HG03095 (cell line): Measurements from ENCODE around the gene DHRS2.
"Not testable (repeated sequence)": the region's sequence is repeated elsewhere in the genome, so short reads cannot be mapped to it uniquely, and the experiment has no call there.

Experiments used
- ATAC-seq: cut with Tn5 transposase; IDR thresholded peaks from one replicate; pipeline ENCODE4 v1.9.1; 2021; ENCODE audit warnings: moderate library complexity; ENCODE audit not compliant: unreplicated experiment

The DHRS2 gene

DNA sequence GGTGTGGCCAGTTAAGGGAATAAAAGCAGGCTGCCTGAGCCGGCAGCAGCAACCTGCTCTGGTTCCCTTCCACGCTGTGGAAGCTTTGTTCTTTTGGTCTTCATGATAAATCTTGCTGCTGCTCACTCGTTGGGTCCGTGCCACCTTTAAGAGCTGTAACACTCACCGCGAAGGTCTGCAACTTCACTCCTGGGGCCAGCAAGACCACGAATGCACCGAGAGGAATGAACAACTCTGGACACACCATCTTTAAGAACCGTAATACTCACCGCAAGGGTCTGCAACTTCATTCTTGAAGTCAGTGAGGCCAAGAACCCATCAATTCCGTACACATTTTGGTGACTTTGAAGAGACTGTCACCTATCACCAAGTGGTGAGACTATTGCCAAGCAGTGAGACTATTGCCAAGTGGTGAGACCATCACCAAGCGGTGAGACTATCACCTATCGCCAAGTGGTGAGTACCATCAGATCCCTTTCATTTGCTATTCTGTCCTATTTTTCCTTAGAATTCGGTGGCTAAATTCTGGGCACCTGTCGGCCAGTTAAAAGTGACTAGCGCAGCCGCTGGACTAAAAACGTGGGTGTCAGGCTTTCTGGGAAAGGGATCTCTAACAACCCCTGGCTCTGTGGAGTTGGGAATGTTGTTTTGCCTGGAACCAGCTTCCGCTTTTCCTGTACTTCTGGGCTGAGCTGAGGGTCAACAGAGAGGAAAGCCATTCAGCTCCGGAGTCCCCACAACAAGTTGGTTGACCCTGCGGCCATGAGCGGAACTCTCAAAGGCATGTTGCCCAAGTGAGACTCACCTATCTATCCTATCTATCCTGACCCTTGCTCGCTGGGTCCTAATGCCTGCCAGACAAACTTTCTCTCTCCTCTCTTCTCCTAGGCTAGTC, at the start of gene DHRS2:
DHRS2 (plus strand) TSS at position 48 of the 895 bp plus-strand sequence. CDS start 2,501 bp downstream, outside the sequence.
- ATAC-seq: no peak

- ATAC-seq: peak; percentile 95
Measured at GRCh38 chr14:23588884-23589598, 47.1 kb upstream of the DHRS2 start.

GRCh38 chr14:23589606-23590005, 46.6 kb upstream of the DHRS2 start:
- no peak for ATAC-seq

GRCh38 chr14:23590198-23590597, 46.0 kb upstream of the DHRS2 start:
- ATAC-seq: no peak

DNA sequence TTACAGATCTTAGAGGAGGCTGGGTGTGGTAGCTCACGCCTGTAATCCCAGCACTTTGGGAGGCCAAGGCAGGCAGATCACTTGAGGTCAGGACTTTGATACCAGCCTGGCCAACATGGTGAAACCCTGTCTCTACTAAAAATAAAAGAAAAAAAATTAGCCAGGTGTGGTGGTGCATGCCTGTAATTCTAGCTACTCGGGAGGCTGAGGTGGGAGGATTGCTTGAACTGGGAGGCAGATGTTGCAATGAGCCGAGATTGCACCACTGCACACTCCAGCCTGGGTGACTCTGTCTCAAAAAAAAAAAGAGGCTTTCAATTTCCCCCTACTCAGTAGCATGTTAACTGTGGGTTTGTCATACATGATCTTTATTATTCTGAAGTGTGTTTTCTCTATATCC, 42.0 kb upstream of the DHRS2 start:
- ATAC-seq: not testable (repeated sequence)

- no peak for ATAC-seq
Measured at GRCh38 chr14:23600322-23600707, 35.8 kb upstream of the DHRS2 start.

- no peak for ATAC-seq
Measured at GRCh38 chr14:23600806-23601205, 35.4 kb upstream of the DHRS2 start.

DNA sequence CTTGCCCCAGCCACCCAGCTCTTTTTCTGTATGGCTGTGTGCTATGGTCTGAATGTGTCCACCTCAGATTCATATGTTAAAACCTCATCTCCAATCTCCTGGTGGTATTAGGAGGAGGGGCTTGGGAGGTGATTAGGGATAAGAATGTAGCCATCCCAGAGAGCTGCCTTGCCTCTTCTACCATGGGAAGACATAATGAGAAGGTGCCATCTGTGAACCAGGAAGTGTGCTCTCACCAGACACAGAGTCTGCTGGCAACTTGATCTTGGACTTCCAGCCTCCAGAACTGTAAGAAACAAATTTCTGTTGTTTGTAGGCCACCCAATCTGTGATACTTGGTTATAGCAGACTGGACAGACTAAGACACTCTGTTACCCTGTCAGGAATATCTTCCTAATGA, 34.7 kb upstream of the DHRS2 start:
- no peak for ATAC-seq

DNA sequence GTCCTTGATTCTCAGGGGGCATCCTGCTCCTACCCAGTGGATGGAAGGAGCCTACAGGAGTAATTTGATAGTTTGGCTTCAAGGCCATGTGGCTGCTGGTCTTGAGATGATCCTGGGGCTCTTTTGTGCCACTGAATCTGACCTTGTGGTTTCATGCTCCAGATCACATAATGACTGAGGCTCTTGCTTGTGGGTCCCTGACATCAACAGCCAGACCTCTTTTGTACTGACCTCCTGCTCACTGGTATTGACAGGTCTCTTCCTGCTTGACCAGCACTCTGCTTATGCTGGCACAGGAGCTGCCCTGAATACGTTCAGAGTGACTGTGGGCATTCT, 34.4 kb upstream of the DHRS2 start:
- no peak for ATAC-seq

GRCh38 chr14:23602181-23603095, 33.7 kb upstream of the DHRS2 start:
- ATAC-seq: no peak

DNA sequence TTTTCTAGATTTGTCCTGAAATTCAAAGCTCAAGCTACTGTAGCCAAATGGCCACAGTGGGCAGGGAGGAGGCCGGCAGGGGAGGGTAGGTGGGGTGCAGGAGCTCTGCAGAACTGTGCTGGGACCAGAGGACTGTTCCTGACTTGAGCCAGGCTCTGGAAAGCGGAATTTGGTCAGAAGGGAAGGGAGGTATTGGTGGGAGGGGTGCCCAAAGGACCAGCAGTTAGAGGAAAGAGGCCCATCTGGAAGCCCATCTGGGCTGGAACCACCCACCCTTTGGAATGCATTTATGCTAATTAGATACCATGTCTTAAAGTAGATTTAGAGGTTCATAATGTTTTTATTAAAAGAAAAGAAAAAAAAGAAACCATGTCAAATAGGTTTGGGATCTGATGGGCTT, 33.1 kb upstream of the DHRS2 start:
- ATAC-seq: no peak

GRCh38 chr14:23604148-23604547, 32.0 kb upstream of the DHRS2 start:
- ATAC-seq: no peak

DNA sequence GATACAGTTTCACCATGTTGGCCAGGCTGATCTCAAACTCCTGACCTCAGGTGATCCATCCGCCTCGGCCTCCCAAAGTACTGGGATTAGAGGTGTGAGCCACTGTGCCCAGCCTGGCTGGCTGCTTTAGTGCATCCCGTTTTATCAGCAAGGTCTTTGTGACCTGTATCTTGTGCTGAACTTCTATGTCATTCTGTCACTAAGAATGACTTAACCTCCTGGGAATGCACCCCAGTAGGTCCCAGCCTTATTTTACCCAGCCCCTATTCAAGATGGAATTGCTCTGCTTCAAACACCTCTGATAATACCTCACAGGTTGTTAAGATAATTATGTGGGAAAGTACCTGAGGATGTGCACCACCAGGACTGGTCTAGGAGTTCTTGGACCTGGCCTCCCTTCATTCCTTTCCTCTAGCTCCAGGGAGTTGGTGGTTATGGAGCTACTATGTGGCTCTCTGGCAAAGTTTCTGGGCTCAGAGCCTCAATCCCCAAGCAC, 31.4 kb upstream of the DHRS2 start:
- ATAC-seq: no peak

DNA sequence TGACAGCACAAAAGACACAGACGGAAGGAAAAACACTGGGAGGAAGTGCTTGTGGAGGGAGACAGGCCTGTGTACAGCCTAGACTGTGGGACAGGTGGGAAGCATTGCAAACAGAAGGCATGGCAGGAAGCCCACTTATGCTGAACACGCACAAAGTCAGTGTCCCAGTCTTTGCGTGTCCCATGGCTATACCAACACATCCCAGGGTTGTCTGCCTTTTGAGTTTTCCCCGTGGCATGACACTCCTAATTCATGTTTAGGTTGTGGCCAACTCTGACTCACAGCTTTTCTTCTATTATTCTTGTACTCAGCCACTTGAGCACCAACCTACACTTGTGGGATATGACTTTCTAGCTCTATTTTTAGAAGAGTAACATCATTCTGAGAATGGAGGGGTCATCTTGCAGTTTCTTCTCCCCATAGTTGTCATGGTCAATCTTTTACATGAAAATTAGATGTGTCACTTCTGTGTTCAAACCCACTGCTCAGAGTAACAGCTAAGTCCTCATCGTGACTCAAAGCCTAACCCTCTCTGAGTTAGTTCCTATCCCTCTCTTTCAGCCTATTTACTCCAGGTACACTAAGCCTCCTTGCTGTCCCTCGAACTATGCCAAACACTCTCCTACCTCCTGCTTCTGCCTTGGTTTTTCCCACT, 30.1 kb upstream of the DHRS2 start:
- peak; percentile 87 for ATAC-seq

GRCh38 chr14:23608454-23608853, 27.7 kb upstream of the DHRS2 start:
- ATAC-seq: no peak

DNA sequence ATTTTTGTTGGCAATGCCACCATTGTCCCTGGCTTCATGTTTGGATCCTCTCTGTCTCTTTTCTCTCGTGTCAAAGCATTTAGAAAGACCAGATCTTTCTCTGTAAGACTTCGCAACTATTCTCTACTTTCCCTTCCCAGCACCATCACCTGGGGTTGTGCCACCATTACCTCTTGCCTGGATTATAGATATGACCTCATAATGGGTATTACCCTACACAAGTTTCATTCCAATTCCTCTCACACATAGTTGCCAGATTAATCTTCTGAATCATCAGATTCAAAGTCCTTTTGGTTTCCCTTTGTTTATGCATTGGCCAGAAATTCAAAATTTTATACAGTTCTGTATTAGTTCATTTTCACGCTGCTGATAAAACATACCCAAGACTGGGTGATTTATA, 27.2 kb upstream of the DHRS2 start:
- no peak for ATAC-seq

DNA sequence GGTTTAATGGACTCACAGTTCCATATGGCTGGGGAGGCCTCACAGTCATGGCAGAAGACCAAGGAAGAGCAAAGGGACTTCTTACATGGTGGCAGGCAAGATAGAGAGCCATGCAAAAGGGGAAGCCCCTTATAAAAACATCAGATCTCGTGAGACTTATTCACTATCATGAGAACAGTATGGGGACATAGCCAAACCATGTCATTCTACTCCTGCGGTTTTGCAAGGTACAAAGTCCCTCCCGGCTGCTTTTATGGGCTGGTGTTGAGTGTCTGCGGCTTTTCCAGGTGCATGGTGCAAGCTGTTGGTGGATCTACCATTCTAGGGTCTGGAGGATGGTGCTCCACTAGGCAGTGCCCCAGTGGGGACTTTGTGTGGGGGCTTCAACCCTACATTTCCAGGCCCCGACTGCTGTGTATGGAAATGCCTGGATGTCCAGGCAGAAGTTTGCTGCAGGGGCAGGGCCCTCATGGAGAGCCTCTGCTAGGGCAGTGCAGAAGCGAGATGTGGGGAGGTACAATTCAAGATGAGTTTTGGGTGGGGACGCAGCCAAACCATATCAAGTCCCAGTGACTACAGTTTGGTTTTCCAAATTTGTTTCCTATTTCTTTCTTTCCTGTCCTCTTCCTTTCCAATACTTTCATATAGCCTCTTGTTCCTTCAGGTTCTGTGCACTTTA, 26.6 kb upstream of the DHRS2 start:
- not testable (repeated sequence) for ATAC-seq

GRCh38 chr14:23610090-23610814, 25.9 kb upstream of the DHRS2 start:
- ATAC-seq: no peak

- no peak for ATAC-seq
Measured at GRCh38 chr14:23610815-23611289, 25.3 kb upstream of the DHRS2 start.
